ENCODE data around the gene SLC22A31. TPM values are rescaled to one million over a fixed set of nuclear protein-coding genes. Genes with fewer than 3 reads are reported as not detected.
"Not testable (repeated sequence)": the region's sequence is repeated elsewhere in the genome, so short reads cannot be mapped to it uniquely, and the experiment has no call there.

SLC22A31 gene
- total RNA-seq, 1 donor from 2014 or later: not detected

- DNase-seq (ENCODE audit: missing footprints); intact Hi-C loops (cut with DNase I); ATAC-seq: not testable (repeated sequence)
These were observed 14.3 kb downstream of the SLC22A31 start for GRCh38 chr16:89185887-89186592.

GRCh38 chr16:89184933-89185794, 15.2 kb downstream of the SLC22A31 start:
- DNase-seq (ENCODE audit: missing footprints): no peak

GRCh38 chr16:89184677-89184932, 15.7 kb downstream of the SLC22A31 start:
- no peak for ATAC-seq
- no peak for DNase-seq (ENCODE audit: missing footprints)
- intact Hi-C loops (cut with DNase I): no loop called here

More at GRCh38 chr16:89184933-89185794, 15.2 kb downstream of the SLC22A31 start:
- intact Hi-C loops (cut with DNase I): no loop called here
- ATAC-seq: no peak

- intact Hi-C loops (cut with DNase I): no loop called here
- ATAC-seq (no peak), DNase-seq (ENCODE audit: missing footprints) (no peak)
These were observed 16.2 kb downstream of the SLC22A31 start for GRCh38 chr16:89183975-89184676.

- intact Hi-C loops (cut with DNase I): no loop called here
- DNase-seq (ENCODE audit: missing footprints): no peak
- ATAC-seq: no peak
These were observed 16.9 kb downstream of the SLC22A31 start for GRCh38 chr16:89183463-89183862.

GRCh38 chr16:89179656-89180315, 20.6 kb downstream of the SLC22A31 start:
- no peak for DNase-seq (ENCODE audit: missing footprints)
- ATAC-seq: no peak
- intact Hi-C loops (cut with DNase I): no loop called here

GRCh38 chr16:89179148-89179484, 21.2 kb downstream of the SLC22A31 start:
- intact Hi-C loops (cut with DNase I): no loop called here
- ATAC-seq: peak; percentile 25

GRCh38 chr16:89178453-89179147, 21.7 kb downstream of the SLC22A31 start:
- ATAC-seq: no peak
- intact Hi-C loops (cut with DNase I): no loop called here
- DNase-seq (ENCODE audit: missing footprints): no peak

More at GRCh38 chr16:89179148-89179484, 21.2 kb downstream of the SLC22A31 start:
- DNase-seq (ENCODE audit: missing footprints): no peak

GRCh38 chr16:89177501-89177900, 22.8 kb downstream of the SLC22A31 start:
- no peak for ATAC-seq
- DNase-seq (ENCODE audit: missing footprints): no peak
- intact Hi-C loops (cut with DNase I): no loop called here

GRCh38 chr16:89176717-89177116, 23.6 kb downstream of the SLC22A31 start:
- ATAC-seq (no peak), DNase-seq (ENCODE audit: missing footprints) (no peak)
- intact Hi-C loops (cut with DNase I): no loop called here

- no peak for DNase-seq (ENCODE audit: missing footprints)
- no peak for ATAC-seq
- intact Hi-C loops (cut with DNase I): no loop called here
These were observed 24.1 kb downstream of the SLC22A31 start for GRCh38 chr16:89176147-89176690.

- DNase-seq (ENCODE audit: missing footprints) (no peak), ATAC-seq (no peak)
- intact Hi-C loops (cut with DNase I): no loop called here
These were observed 24.8 kb downstream of the SLC22A31 start for GRCh38 chr16:89175280-89176146.

GRCh38 chr16:89174877-89175276, 25.5 kb downstream of the SLC22A31 start:
- no peak for ATAC-seq

GRCh38 chr16:89174055-89174827, 26.1 kb downstream of the SLC22A31 start:
- intact Hi-C loops (cut with DNase I): loop anchor here (5.0 kb wide), 1 partner anchor 362 kb away; the partner anchor contains the start of gene APRT
- DNase-seq (ENCODE audit: missing footprints): no peak
- ATAC-seq: no peak

More at GRCh38 chr16:89174877-89175276, 25.5 kb downstream of the SLC22A31 start:
- DNase-seq (ENCODE audit: missing footprints): no peak
- intact Hi-C loops (cut with DNase I): loop anchor here (5.0 kb wide), 1 partner anchor 363 kb away; the partner anchor contains the start of gene APRT

GRCh38 chr16:89173174-89173921, 27.0 kb downstream of the SLC22A31 start:
- intact Hi-C loops (cut with DNase I): loop anchor here (5.0 kb wide), 1 partner anchor 361 kb away; the partner anchor contains the start of gene APRT
- DNase-seq (ENCODE audit: missing footprints) (no peak), ATAC-seq (no peak)
